ENCODE data around the gene NRG2.

Gene NRG2

DNA sequence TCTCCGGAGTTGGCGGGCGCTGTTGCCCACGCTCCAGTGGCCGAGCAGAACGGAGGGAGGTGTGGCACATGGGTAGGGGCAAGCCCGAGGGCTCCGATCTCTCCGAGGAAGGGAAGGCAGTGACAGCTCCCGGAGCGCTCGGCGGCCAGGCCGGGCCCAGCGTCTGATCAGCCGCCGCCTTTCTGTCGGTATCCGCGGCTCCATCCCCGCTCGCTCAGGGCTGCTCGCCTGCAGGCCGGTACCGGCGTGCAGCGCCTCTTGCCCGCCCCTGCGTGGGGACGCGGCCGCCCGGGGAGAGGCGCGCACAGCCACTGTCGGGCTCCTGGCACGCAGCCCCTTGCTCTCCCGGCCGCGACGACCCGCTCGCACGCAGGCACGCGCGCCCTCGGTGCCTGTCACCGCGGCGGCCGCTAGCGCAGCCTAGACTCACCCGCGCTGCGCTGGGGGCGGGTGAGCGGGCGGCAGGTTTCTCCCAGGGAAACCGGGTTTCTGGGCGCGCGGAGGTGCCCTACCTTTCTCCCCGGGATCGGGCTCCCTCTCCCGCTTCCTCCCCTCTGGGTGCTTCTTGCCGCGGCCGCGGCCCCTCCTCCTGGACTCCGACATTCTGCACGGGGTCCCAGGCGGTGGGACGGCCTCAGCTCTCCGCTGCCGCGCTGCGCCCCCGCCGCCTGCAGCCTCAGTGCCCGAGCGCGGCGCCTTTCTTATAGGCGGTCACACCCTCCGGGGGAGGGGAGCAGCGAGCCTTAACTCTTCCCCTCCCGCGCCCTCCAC, 139.1 kb downstream of the NRG2 start:
- DNase-seq (ENCODE audit: low read depth), result no peak

DNA sequence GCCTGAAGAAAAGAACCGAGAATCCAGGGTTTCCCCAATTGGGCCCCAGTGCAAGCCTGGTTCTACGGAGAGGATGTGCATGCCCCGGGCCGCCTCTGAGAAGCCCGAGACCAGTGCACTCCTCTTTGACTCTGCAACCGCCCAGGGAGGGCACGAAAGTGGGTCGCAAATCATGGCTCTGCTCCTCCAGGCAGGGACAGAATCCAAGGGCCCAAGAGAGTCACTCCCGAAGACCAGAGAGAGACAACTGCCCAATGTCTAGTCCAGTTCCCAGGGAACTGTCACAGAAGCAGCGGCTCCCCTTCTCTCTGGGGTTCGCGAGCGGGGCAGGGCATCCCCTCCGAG, 139.7 kb downstream of the NRG2 start:
- no peak for DNase-seq (ENCODE audit: low read depth)

DNA sequence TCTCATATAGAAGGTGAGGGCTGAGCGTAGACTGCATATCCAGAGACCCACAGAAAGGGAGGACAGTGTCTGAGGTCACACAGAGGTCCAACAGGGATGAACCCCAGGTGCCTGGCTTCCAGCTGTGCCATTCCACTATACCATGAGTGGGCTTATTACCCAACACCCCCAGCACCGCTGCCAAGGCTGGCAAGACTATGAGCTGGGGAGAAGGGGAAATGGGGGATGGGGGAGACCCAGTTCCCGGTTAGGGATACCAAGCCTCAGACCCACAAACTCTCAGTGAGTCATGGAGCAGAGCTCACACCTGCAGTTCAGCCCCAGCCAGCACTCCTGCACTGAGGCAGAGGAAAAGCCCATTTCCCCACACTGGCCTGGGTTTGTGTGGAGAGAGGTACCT, 141.1 kb downstream of the NRG2 start:
- DNase-seq (ENCODE audit: low read depth), result no peak

- DNase-seq (ENCODE audit: low read depth), result no peak
Observed at GRCh38 chr5:139901251-139901575, 141.9 kb downstream of the NRG2 start.

DNA sequence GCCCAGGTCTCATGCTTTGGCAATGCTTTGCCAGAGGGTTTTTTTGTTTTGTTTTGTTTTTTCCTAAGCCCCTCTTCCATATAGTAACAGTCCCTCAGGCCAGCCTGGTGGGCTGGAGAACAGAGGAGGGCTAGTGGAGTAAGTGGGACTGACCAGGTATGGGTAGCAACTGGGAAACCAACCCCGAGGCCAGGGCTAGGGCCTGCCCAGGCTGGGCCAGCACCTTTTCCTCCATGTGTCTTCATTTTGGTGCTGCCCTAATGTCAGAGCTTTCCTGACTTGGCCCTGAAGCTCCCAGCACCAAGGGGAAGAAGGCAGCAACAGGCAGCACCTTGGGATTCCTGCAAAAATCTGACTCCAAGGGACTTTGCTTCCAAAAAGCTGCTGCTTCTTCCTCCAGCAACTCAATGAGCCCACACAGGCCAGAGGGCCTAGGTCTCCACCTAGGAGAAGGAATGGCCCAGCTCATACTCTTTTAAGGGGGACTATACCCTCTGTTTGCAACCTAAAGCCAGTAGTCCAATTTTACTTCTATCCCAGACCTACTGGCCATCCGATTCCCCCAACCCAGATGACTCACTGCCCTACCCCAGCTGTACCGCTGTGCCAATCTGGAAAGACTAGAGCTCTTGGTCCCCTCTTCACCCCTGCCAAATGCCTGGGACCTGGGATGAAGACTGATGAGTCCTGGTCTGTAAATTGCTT, 142.4 kb downstream of the NRG2 start:
- no peak for DNase-seq (ENCODE audit: low read depth)

GRCh38 chr5:139898981-139899380, 144.1 kb downstream of the NRG2 start:
- DNase-seq (ENCODE audit: low read depth), result no peak

DNA sequence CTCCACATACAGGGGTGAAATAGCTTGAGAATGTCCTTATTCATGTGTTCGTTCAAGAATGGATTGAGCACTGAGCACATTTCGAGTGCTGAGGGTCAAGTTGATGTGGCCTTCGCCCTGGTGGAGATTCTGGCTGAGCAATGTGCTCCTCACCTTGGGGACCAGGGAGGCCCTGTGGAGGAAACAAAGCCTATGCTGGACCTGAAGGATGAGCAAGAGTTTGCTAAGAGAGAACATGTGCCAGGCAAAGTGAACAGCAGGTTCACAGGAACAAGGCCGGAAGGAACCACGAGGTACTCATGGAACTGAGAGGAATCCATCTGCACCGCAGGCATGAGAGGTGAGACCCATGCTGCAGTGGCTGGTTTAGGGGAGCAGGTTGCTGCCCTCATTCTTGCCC, 145.1 kb downstream of the NRG2 start:
- no peak for DNase-seq (ENCODE audit: low read depth)

DNA sequence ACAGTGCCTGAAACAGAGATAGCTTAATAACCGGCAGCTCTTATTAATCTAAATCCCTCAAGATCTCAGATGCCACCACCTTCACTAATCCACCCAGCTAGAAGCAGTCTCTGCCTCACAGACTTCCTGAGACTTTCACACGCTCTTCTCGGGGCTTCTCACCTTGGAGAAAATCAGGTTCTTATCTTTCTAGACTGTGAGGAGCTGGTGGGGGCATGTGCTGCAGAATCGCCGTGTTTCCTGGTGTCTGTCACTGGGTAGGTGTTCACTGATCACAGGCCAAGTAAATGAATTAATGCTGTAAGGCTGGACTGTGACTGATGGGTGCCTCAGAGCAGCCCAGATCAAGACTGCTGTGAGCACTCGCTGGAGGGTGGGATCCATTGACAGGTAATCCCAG, 145.8 kb downstream of the NRG2 start:
- no peak for DNase-seq (ENCODE audit: low read depth)

DNA sequence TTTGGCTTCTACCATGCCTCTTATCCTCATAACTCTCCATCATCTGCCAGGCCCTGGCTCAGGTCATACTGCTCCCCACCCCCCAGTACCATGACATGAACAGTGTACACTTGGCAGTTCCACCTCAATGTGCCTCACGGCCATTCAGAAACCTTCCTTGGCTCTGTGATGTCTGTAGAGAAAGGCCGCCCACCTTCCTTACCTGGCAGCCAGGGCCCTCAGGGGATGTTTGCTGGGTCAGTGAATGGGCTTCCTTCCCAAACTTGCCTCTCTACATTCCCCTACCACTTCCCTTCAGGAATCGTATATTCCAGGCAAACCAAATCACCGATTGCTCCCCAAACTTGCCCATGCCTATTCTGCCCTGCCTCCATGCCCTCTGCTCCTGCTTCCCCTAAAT, 146.4 kb downstream of the NRG2 start:
- no peak for DNase-seq (ENCODE audit: low read depth)

DNA sequence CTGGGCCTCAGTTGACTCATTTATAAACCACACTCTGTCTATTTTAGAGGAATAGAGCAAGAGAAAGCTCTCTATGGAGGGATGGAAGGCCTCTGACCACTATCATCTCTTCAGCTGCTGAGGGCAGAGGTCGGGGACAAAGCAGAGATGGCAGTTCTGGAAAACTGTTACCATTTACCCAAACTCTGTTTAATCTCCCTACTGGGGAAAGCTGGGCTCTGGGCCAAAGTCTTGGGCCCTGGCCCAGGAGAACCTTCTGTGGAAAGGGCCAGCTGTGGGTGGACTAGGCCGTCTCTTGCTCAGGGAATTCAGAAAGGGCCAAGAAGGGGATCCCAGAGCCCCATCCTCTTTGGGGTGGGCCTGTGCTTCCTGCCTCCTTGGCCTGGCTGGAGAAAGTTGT, 147.5 kb downstream of the NRG2 start:
- no peak for DNase-seq (ENCODE audit: low read depth)

DNA sequence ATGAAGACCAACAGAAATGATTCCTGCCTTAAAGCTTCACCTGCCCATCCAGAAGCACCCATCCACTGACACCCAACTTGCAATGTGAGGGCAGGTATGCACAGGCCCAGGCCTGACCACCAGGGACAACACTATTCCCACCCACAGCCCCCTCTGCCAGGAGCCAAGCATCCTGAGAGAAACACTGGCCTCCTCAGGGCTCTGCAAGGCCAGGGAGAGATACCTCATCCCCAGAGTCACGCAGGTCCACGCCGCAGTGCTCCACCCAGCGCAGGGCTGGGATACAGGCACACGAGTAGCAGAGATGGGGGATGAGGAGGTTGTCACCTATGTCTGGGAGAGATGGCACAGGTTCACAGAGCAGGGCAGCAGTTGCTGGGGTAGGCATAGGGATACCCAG, 148.1 kb downstream of the NRG2 start:
- no peak for DNase-seq (ENCODE audit: low read depth)

DNA sequence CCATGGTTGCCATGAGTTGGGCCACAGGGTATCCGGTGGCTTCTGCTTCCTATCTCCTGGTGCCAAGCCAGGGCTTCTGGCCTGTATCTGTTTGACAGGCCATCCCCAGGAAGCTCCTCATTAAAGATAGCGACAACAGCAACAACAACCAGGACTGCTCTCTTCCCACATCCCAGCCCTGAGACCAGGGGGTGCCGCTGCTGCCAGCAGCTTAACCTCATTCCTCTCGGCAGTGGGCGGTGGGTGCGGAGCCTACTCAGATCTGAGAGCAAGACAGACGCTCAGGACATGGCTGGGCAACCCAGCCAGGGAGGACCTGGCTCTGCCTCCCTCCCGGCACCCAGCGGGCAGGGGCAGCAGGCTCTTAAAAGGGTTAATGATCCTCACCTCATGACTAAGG, 149.2 kb downstream of the NRG2 start:
- DNase-seq (ENCODE audit: low read depth), result no peak

- no peak for DNase-seq (ENCODE audit: low read depth)
Observed at GRCh38 chr5:139889410-139889809, 153.7 kb downstream of the NRG2 start.

DNA sequence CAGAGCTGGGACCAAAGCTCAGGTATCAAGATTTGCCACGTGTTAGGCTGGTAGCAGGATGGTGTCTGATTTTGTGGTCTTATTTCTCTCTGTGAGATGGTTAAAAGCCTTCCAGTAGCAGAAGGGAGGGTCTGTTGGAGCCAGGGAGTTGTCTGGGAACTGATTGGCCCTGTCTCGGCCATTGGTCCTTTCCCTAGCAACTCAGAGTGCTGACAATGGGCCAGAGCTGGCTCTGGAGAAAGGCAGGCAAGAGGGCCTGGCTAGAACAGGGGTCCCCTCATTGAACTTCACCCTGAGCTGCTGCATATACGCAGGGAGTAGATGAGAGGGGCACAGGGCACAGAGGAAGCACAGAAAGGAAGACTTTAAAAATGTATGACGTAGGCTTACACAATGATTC, 154.7 kb downstream of the NRG2 start:
- no peak for DNase-seq (ENCODE audit: low read depth)

GRCh38 chr5:139886213-139886612, 156.9 kb downstream of the NRG2 start:
- DNase-seq (ENCODE audit: low read depth), result no peak

DNA sequence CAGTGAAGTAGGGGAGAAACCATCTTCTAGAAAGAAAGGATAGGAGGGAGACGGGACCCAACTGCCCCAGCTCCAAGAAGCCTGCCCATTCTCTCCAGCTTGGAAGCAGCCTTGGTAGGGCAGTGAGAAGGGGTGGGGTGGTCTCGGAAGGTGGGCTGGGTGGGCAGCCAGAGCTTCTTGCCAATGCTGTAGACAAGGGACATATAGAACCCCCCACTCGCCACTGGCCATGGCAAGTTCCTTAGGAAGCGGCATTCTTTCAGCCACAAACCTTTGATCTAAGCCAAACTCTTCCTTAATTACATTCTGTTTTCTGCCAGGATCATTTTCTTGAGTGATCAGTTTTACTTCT, 157.3 kb downstream of the NRG2 start:
- DNase-seq (ENCODE audit: low read depth), result no peak

- DNase-seq (ENCODE audit: low read depth), result no peak
Observed at GRCh38 chr5:139885172-139885856, 157.8 kb downstream of the NRG2 start.

DNA sequence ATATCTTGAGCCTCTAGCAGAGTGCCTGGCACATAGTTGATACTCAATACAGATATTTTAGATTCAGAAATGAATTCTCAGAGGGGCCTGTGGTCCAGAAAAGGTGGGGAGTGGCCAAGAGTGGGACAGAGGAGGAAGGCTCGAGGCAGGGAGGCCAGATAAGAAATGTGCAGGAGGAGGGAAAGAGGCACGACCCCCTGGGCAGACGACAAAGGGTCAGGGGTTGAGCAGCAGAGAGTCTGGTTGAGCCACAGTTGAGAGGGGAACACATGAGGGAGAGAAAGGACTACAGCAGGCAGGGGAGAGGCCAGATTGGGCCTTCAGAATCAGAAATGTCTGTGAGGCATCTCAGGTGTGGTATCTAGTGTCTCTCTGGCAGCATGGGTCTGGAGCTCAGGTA, 158.4 kb downstream of the NRG2 start:
- DNase-seq (ENCODE audit: low read depth), result no peak

- no peak for DNase-seq (ENCODE audit: low read depth)
Observed at GRCh38 chr5:139884144-139884543, 159.0 kb downstream of the NRG2 start.

- DNase-seq (ENCODE audit: low read depth), result no peak
Observed at GRCh38 chr5:139882961-139883539, 160.0 kb downstream of the NRG2 start.

DNA sequence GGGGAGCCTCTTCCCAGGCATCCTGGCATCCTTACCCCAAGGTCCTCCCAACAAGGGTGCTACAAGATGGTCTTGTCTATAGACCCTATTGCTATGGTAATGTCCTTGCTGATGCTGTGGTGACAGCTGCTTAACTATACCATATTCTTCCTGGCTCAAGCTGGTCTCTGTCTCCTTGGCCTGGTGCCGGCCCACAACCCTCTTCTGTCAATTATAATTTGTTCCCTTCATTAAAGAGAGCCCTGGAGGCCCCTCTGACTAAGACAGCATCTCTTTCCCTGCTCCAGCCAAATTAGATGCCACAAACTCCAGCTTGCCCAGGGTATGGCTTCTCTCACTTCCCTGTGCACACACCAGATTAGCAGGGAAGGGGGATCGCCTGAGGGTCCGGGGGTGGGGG, 160.8 kb downstream of the NRG2 start:
- no peak for DNase-seq (ENCODE audit: low read depth)

DNA sequence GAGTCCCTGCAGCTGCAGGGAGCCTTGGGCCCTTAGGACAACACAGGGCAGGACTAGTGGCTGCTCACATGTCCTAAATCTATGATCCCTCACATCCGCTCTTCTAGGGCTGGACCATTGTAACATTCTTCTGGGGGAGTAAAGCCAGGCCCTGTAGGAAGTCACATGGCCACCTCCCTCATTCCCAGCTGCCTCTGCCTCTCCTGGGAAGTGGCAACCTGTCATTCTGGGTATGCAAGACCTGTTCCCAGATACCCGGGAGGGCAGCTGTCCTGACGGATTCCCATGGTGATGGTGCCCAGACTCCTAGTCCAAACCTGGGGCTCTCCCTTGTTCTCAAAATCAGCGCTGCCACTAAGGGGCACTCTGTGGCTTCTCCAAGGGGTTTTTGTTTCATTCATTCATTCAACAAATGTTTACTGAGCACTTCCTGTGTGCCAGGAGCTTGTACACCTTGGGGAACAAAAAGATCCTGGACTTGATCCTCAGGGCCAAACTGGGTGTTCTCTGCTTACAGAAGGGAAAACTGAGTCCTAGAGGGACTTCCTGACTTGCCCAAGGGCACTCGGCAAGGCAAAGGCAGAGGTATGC, 161.9 kb downstream of the NRG2 start:
- no peak for DNase-seq (ENCODE audit: low read depth)
